ENCODE results near the gene BPIFB6. TPM values are rescaled to one million over a fixed set of nuclear protein-coding genes. Genes with fewer than 3 reads are reported as not detected.

BPIFB6 gene
- total RNA-seq, 2 experiments from 2014 or later: not detected

DNA sequence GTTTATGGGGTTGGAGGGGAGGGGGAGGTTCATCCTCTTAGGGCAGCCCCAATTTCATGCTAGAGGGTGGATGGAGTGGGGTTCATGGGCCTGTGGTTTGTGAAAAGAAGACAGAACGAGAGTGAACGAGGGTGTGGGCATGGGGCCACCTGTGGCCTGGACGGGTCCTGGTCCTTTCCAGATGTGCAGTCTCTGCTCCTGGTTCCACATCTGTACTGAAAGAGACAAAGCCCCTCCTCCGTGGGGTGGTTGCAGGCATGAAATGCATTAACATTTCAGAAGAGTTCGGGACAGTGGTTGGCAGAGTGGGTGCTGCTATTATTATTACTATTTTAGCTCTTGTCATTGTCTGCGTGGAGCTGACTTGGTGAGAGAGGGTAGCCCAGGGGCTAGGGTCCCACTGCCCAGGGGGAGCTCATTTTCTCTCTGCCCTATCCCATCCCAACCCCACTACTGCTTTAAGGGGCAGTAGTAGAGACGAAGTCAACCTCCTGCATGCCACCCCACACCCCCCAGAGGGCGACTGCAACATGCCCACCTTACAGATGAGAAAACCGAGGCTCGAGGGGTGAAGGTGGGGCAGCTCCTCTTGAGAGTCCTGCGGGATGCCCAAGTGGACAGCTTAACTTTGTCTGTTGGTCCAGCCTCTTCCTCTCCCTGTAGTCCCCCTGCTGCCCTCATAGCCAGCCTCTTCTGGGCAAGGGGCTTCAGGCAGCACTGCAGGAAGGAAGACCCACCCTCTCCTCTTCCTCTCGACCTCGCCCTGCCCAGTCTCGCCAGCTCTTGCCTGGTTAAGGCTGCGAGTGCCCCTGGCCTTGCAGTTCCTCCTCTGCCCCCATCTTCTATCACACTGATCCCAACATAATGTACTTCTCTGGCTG lies 15.5 kb upstream of the BPIFB6 start:
- no peak for ATAC-seq
- CTCF ChIA-PET: no interaction called here
- intact Hi-C loops (cut with micrococcal nuclease): no loop called here
- Mint-ChIP-seq H3K36me3 (ENCODE audit: low read depth) (no peaks in the 10 kb centered on the region), H3K27me3 (no peaks in the 10 kb centered on the region), H3K4me3 (no peak overlapping the region), H3K27ac (no peak overlapping the region), H3K9me3 (no peaks in the 10 kb centered on the region), H3K4me1 (ENCODE audit: low read depth) (no peaks in the 10 kb centered on the region)
- DNase-seq: no peak
- POLR2A ChIA-PET: no interaction called here
- TF ChIP-seq, protein P1, sequence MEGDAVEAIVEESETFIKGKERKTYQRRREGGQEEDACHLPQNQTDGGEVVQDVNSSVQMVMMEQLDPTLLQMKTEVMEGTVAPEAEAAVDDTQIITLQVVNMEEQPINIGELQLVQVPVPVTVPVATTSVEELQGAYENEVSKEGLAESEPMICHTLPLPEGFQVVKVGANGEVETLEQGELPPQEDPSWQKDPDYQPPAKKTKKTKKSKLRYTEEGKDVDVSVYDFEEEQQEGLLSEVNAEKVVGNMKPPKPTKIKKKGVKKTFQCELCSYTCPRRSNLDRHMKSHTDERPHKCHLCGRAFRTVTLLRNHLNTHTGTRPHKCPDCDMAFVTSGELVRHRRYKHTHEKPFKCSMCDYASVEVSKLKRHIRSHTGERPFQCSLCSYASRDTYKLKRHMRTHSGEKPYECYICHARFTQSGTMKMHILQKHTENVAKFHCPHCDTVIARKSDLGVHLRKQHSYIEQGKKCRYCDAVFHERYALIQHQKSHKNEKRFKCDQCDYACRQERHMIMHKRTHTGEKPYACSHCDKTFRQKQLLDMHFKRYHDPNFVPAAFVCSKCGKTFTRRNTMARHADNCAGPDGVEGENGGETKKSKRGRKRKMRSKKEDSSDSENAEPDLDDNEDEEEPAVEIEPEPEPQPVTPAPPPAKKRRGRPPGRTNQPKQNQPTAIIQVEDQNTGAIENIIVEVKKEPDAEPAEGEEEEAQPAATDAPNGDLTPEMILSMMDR (IDR thresholded peaks at IDR 0.05): no peak

DNA sequence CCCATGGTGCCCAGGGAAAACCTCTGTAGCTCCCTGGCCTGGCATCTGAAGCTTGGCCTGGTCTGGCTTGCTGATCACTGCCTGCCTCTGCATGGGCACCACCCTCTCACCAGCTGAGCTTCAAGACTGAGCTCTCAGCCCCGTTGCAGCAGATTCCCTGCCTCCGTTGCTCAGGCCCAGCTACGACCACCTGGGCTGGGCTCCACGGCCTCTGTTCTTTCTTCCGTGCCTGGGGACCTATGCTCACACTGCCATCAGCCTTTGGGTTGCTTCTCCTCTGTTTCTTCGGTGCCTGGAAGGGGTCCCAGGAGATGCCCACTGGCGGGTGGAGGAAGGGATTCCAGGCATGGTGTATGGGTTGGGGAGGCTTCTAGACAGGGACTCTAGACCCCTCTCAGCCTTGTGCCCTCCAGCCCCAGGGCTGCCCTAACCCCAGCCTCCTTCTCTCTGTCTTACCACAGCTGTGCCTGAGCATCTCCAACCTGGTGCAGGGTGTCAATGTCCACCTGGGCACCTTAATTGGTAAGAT lies 14.8 kb upstream of the BPIFB6 start:
- TF ChIP-seq, protein P1 (IDR thresholded peaks at IDR 0.05): no peak
- POLR2A ChIA-PET: no interaction called here
- Mint-ChIP-seq H3K4me3 (no peak overlapping the region), H3K9me3 (no peaks in the 10 kb centered on the region), H3K27me3 (no peaks in the 10 kb centered on the region), H3K36me3 (ENCODE audit: low read depth) (no peaks in the 10 kb centered on the region), H3K4me1 (ENCODE audit: low read depth) (no peaks in the 10 kb centered on the region), H3K27ac (no peak overlapping the region)
- no peak for DNase-seq
- intact Hi-C loops (cut with micrococcal nuclease): no loop called here
- no peak for ATAC-seq
- CTCF ChIA-PET: no interaction called here

DNA sequence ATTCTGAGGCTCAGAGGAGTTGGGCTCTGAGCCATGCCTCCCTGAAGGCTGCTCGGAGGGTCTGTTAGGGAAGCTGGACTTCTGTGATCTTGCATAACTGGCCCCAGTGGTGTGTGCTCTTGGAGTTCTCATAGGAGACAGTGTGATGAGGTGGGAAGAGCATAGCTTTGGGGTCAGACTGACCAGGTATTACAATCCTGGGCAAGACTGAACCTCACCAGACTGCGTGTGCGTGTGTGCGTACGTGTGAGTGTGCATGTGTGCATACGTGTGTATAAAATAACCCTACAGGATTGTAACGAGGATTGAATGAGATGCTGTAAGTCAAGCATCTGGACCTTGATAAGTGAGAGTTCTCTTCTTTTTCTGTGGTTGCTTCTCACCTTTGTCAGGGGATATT lies 13.9 kb upstream of the BPIFB6 start:
- Mint-ChIP-seq H3K27me3 (no peaks in the 10 kb centered on the region), H3K4me1 (ENCODE audit: low read depth) (no peaks in the 10 kb centered on the region), H3K36me3 (ENCODE audit: low read depth) (no peaks in the 10 kb centered on the region), H3K4me3 (no peak overlapping the region), H3K27ac (no peak overlapping the region), H3K9me3 (no peaks in the 10 kb centered on the region)
- ChIA-PET CTCF (interaction anchor here (1.0 to 1.1 kb wide), 2 partner anchors 13 to 72 kb away, joined by 3 read pairs; partner anchors contain the start of gene SUN5), POLR2A (no interaction called here)
- intact Hi-C loops (cut with micrococcal nuclease): no loop called here
- no peak for ATAC-seq
- TF ChIP-seq, protein P1 (IDR thresholded peaks at IDR 0.05): no peak
- no peak for DNase-seq

DNA sequence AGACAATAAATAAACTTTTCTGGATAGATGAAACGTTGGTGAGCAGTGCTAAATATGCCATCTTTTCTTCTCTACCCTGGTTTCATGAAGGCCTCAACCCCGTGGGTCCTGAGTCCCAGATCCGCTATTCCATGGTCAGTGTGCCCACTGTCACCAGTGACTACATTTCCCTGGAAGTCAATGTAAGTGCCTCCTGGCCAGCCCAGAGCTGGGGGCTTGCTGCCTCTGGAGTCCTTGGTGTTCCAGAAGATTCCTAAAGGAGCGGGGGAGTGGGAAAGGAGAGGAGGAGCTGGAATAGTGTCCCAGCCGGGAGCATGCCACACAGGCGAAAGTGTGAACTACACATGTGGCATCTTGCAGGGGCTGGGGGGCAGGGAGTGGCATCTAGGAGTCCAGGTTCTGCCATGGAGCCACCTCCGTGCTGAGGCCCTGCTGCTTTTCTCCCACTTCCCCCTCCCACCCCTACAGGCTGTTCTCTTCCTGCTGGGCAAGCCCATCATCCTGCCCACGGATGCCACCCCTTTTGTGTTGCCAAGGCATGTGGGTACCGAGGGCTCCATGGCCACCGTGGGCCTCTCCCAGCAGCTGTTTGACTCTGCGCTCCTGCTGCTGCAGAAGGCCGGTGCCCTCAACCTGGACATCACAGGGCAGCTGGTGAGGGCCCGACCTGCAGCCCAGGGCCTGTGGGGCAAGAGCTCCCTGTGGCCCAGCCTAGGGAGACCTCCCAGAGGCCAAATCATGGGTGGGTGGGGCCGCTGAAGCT lies 13.1 kb upstream of the BPIFB6 start:
- DNase-seq: no peak
- no peak overlapping the region for H3K4me3 Mint-ChIP-seq
- TF ChIP-seq, protein P1 (IDR thresholded peaks at IDR 0.05): no peak
- no peaks in the 10 kb centered on the region for H3K36me3 Mint-ChIP-seq (ENCODE audit: low read depth)
- no peaks in the 10 kb centered on the region for H3K4me1 Mint-ChIP-seq (ENCODE audit: low read depth)
- H3K27me3 Mint-ChIP-seq: no peaks in the 10 kb centered on the region
- intact Hi-C loops (cut with micrococcal nuclease): no loop called here
- H3K9me3 Mint-ChIP-seq: no peaks in the 10 kb centered on the region
- ChIA-PET POLR2A (no interaction called here), CTCF (interaction anchor here (1.0 to 1.1 kb wide), 2 partner anchors 14 to 73 kb away, joined by 3 read pairs; partner anchors contain the start of gene SUN5)
- H3K27ac Mint-ChIP-seq: no peak overlapping the region
- ATAC-seq: no peak
